Measurements from ENCODE around the gene HNRNPA2B1.
"Not testable (repeated sequence)": the region's sequence is repeated elsewhere in the genome, so short reads cannot be mapped to it uniquely, and the experiment has no call there.

The HNRNPA2B1 gene

DNA sequence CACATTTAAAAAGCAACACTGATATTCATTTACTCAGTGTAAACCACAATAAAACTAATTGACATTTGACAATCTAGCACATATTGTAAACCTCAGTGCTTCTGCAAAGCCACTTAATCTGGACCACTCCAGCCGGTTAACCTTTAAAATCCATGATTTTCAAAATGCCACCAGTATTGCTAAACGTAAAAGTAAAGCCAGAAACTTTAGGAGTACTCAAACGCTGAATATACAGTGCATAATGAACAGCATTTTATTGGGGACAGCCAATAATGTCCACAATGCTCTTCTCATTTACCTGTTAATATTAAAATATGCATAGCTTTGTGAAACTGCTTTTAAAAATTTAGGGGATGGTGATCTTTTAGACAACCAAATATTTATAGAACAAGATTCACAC lies 10.8 kb downstream of the HNRNPA2B1 start:
- no CpG with 5 or more reads among the region's 3 CpGs for WGBS (ENCODE audit: insufficient coverage, insufficient read length)
- Histone ChIP-seq H3K4me1 (ENCODE audit: control insufficient read depth, insufficient read depth, low read length) (no peaks in the 10 kb centered on the region), H3K4me3 (ENCODE audit: low read length) (no peak overlapping the region), H3K36me3 (ENCODE audit: control insufficient read depth, insufficient read depth, low read length) (peaks cover 32% of the 10 kb centered on the region; the same call in 1 of the 2 replicates), H3K27me3 (ENCODE audit: control insufficient read depth, insufficient read depth, low read length) (no peaks in the 10 kb centered on the region), H3K27ac (ENCODE audit: low read length) (no peak overlapping the region), H3K9me3 (ENCODE audit: control insufficient read depth, insufficient read depth, low read length) (no peaks in the 10 kb centered on the region)
- no peak for DNase-seq (ENCODE audit: low read depth, low spot score)

GRCh38 chr7:26188957-26189541 lies 11.5 kb downstream of the HNRNPA2B1 start:
- Histone ChIP-seq H3K27ac (ENCODE audit: low read length) (no peak overlapping the region), H3K27me3 (ENCODE audit: control insufficient read depth, insufficient read depth, low read length) (no peaks in the 10 kb centered on the region), H3K36me3 (ENCODE audit: control insufficient read depth, insufficient read depth, low read length) (peaks cover 25% of the 10 kb centered on the region; the same call in 1 of the 2 replicates), H3K4me1 (ENCODE audit: control insufficient read depth, insufficient read depth, low read length) (no peaks in the 10 kb centered on the region), H3K4me3 (ENCODE audit: low read length) (no peak overlapping the region), H3K9me3 (ENCODE audit: control insufficient read depth, insufficient read depth, low read length) (no peaks in the 10 kb centered on the region)
- no CpG with 5 or more reads among the region's 3 CpGs for WGBS (ENCODE audit: insufficient coverage, insufficient read length)
- no peak for DNase-seq (ENCODE audit: low read depth, low spot score)

GRCh38 chr7:26188206-26188956 lies 12.2 kb downstream of the HNRNPA2B1 start:
- WGBS (ENCODE audit: insufficient coverage, insufficient read length): no CpG with 5 or more reads among the region's 9 CpGs
- H3K9me3 ChIP-seq (ENCODE audit: control insufficient read depth, insufficient read depth, low read length): no peaks in the 10 kb centered on the region
- no peaks in the 10 kb centered on the region for H3K4me1 ChIP-seq (ENCODE audit: control insufficient read depth, insufficient read depth, low read length)
- no peaks in the 10 kb centered on the region for H3K27me3 ChIP-seq (ENCODE audit: control insufficient read depth, insufficient read depth, low read length)
- no peak for DNase-seq (ENCODE audit: low read depth, low spot score)
- H3K27ac ChIP-seq (ENCODE audit: low read length): no peak overlapping the region
- H3K4me3 ChIP-seq (ENCODE audit: low read length): no peak overlapping the region
- H3K36me3 ChIP-seq (ENCODE audit: control insufficient read depth, insufficient read depth, low read length): peaks cover 19% of the 10 kb centered on the region; the same call in 1 of the 2 replicates

DNA sequence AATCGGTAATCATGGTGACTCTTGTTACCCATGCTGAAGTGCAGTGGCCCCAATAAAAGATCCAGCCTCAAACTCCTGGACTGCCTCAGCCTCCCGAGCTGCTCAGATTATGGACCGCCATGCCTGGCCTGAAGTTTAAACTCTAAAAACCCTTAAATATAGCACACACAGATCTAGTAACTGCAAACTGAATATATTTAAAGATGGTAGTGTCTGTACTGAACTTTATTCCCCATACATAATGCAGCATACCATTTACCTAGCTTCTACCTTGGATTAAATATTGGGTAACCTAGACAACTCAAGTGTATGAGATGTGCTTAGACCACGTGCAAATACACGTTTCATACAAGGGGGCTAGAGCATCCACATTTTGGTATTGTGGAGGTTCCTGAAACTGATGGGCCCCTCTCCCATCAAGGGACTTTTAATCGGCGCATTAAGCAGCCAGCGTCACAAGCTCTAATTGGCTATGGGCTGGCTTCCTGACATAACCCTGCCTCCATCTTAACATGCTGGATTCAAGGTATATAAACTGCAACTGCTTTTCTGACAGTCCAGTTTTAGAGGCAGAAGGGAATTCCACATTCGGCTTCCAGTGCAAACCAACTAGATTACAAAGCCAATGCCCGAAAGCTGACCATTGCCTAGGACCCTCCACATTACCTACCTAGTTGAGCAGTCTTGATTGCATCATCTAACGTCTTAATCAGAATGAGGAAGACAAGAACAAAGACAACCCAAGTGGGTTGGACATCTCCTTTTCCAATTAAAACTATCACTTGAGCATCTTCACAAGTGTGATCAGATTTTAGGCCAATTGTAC lies 13.0 kb downstream of the HNRNPA2B1 start:
- peaks cover 13% of the 10 kb centered on the region; the same call in 1 of the 2 replicates for H3K36me3 ChIP-seq (ENCODE audit: control insufficient read depth, insufficient read depth, low read length)
- no peak overlapping the region for H3K4me3 ChIP-seq (ENCODE audit: low read length)
- no peak overlapping the region for H3K27ac ChIP-seq (ENCODE audit: low read length)
- no peaks in the 10 kb centered on the region for H3K9me3 ChIP-seq (ENCODE audit: control insufficient read depth, insufficient read depth, low read length)
- no peak for DNase-seq (ENCODE audit: low read depth, low spot score)
- no peaks in the 10 kb centered on the region for H3K27me3 ChIP-seq (ENCODE audit: control insufficient read depth, insufficient read depth, low read length)
- no peaks in the 10 kb centered on the region for H3K4me1 ChIP-seq (ENCODE audit: control insufficient read depth, insufficient read depth, low read length)
- WGBS (ENCODE audit: insufficient coverage, insufficient read length): no CpG with 5 or more reads among the region's 11 CpGs

- Histone ChIP-seq H3K36me3 (ENCODE audit: control insufficient read depth, insufficient read depth, low read length) (peaks cover 13% of the 10 kb centered on the region; the same call in 1 of the 2 replicates), H3K27ac (ENCODE audit: low read length) (no peak overlapping the region), H3K9me3 (ENCODE audit: control insufficient read depth, insufficient read depth, low read length) (no peaks in the 10 kb centered on the region), H3K27me3 (ENCODE audit: control insufficient read depth, insufficient read depth, low read length) (no peaks in the 10 kb centered on the region), H3K4me1 (ENCODE audit: control insufficient read depth, insufficient read depth, low read length) (no peaks in the 10 kb centered on the region), H3K4me3 (ENCODE audit: low read length) (no peak overlapping the region)
- WGBS (ENCODE audit: insufficient coverage, insufficient read length): no CpG with 5 or more reads among the region's 5 CpGs
- no peak for DNase-seq (ENCODE audit: low read depth, low spot score)
These were observed 13.9 kb downstream of the HNRNPA2B1 start for GRCh38 chr7:26186364-26187311.

GRCh38 chr7:26185844-26186180 lies 14.7 kb downstream of the HNRNPA2B1 start:
- Histone ChIP-seq H3K4me3 (ENCODE audit: low read length) (no peak overlapping the region), H3K36me3 (ENCODE audit: control insufficient read depth, insufficient read depth, low read length) (peaks cover 11% of the 10 kb centered on the region; the same call in 1 of the 2 replicates), H3K27me3 (ENCODE audit: control insufficient read depth, insufficient read depth, low read length) (no peaks in the 10 kb centered on the region), H3K4me1 (ENCODE audit: control insufficient read depth, insufficient read depth, low read length) (no peaks in the 10 kb centered on the region), H3K27ac (ENCODE audit: low read length) (no peak overlapping the region), H3K9me3 (ENCODE audit: control insufficient read depth, insufficient read depth, low read length) (no peaks in the 10 kb centered on the region)
- no CpG with 5 or more reads among the region's 1 CpG for WGBS (ENCODE audit: insufficient coverage, insufficient read length)
- no peak for DNase-seq (ENCODE audit: low read depth, low spot score)

DNA sequence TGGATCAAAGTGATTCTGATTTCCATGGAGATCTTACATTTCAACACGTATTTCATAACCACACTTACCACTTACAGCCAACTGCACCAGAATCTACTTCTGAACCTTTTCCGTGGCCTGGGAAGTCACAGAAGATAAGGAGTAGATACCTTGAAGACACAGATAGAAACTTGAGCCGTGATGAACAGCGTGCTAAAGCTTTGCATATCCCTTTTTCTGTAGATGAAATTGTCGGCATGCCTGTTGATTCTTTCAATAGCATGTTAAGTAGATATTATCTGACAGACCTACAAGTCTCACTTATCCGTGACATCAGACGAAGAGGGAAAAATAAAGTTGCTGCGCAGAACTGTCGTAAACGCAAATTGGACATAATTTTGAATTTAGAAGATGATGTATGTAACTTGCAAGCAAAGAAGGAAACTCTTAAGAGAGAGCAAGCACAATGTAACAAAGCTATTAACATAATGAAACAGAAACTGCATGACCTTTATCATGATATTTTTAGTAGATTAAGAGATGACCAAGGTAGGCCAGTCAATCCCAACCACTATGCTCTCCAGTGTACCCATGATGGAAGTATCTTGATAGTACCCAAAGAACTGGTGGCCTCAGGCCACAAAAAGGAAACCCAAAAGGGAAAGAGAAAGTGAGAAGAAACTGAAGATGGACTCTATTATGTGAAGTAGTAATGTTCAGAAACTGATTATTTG lies 15.3 kb downstream of the HNRNPA2B1 start:
- 100% methylated on average over 3 of the region's 10 CpGs for WGBS (ENCODE audit: insufficient coverage, insufficient read length)
- Histone ChIP-seq H3K4me1 (ENCODE audit: control insufficient read depth, insufficient read depth, low read length) (no peaks in the 10 kb centered on the region), H3K27me3 (ENCODE audit: control insufficient read depth, insufficient read depth, low read length) (no peaks in the 10 kb centered on the region), H3K27ac (ENCODE audit: low read length) (no peak overlapping the region), H3K9me3 (ENCODE audit: control insufficient read depth, insufficient read depth, low read length) (no peaks in the 10 kb centered on the region), H3K4me3 (ENCODE audit: low read length) (no peak overlapping the region), H3K36me3 (ENCODE audit: control insufficient read depth, insufficient read depth, low read length) (peaks cover 6% of the 10 kb centered on the region; the same call in 1 of the 2 replicates)
- no peak for DNase-seq (ENCODE audit: low read depth, low spot score)

GRCh38 chr7:26184281-26185101 lies 16.1 kb downstream of the HNRNPA2B1 start:
- not testable (repeated sequence) for H3K27ac ChIP-seq (ENCODE audit: low read length); H3K9me3 ChIP-seq (ENCODE audit: control insufficient read depth, insufficient read depth, low read length); DNase-seq (ENCODE audit: low read depth, low spot score); H3K36me3 ChIP-seq (ENCODE audit: control insufficient read depth, insufficient read depth, low read length); H3K27me3 ChIP-seq (ENCODE audit: control insufficient read depth, insufficient read depth, low read length); H3K4me1 ChIP-seq (ENCODE audit: control insufficient read depth, insufficient read depth, low read length); H3K4me3 ChIP-seq (ENCODE audit: low read length)
- no CpG with 5 or more reads among the region's 4 CpGs for WGBS (ENCODE audit: insufficient coverage, insufficient read length)
